GM19468 (cell line): Measurements from ENCODE around the gene DNAH8.
A peak's percentile ranks its signal among the peaks of the same experiment; 100 is the strongest.

Experiments
- ATAC-seq: cut with Tn5 transposase; IDR thresholded peaks from one replicate; pipeline ENCODE4 v1.9.1; 2021; ENCODE audit warnings: mild to moderate bottlenecking, moderate library complexity, moderate number of reproducible peaks; ENCODE audit not compliant: unreplicated experiment; ENCODE audit errors: extremely low read depth

DNAH8 gene, protein sequence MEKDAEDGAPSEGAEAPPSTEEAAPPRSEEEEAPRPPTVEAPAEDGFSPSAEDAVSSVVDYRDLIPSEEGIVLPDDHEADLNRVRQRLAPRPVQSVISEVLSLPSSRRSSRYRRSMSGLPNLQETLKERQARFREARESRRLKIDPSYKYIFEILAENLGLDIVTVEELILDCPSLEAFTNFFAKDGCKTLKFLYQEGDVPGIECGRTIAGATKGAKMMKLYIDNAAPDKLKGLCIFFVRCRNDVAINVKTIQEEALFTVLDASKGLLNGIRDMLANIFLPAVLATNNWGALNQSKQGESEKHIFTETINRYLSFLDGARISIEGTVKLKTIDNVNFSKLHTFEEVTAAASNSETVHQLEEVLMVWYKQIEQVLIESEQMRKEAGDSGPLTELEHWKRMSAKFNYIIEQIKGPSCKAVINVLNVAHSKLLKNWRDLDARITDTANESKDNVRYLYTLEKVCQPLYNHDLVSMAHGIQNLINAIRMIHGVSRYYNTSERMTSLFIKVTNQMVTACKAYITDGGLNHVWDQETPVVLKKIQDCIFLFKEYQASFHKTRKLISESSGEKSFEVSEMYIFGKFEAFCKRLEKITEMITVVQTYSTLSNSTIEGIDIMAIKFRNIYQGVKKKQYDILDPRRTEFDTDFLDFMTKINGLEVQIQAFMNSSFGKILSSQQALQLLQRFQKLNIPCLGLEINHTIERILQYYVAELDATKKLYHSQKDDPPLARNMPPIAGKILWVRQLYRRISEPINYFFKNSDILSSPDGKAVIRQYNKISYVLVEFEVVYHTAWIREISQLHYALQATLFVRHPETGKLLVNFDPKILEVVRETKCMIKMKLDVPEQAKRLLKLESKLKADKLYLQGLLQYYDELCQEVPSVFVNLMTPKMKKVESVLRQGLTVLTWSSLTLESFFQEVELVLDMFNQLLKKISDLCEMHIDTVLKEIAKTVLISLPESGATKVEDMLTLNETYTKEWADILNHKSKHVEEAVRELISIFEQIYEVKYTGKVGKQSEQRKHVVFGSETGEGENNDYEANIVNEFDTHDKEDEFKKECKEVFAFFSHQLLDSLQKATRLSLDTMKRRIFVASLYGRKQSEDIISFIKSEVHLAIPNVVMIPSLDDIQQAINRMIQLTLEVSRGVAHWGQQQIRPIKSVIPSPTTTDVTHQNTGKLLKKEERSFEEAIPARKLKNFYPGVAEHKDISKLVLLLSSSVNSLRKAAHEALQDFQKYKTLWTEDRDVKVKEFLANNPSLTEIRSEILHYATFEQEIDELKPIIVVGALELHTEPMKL (N-terminal part only)

DNA sequence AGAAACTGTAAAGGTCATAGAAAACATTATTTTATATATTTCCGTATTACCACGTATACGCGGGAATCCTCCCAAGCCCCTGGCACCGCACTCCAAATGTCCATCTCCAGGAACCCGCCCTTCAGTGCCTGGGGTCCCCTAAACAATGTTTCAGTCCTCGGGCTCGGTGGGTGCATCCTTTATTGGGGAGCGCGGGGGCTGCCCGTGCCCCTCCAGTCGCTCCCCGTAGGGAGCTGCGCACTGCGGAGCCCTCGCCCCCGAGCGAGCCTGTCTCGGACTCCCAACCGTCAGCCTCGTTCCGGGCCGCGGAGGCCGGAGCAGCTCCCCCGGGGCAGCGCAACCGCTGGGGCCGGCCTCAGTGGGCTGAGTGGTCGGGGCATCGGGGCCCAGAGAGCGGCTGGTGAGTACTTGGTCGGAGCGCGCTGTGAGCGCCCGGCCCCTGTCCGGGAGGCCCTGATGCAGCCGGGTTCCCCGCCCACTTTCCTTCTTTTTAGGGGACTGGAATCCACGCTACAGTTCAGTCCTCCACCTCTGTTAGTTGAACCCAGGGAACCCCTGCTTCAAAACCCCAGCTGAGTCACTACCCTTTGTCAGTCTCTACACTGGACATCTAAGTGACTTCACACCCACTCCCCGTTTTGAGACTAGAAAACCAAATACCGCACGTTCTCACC lies at the start of gene DNAH8:
TSS of gene DNAH8 (plus strand) at position 296 of the 674 bp plus-strand sequence. CDS start 7,499 bp downstream, outside the sequence.
- no peak for ATAC-seq

DNA sequence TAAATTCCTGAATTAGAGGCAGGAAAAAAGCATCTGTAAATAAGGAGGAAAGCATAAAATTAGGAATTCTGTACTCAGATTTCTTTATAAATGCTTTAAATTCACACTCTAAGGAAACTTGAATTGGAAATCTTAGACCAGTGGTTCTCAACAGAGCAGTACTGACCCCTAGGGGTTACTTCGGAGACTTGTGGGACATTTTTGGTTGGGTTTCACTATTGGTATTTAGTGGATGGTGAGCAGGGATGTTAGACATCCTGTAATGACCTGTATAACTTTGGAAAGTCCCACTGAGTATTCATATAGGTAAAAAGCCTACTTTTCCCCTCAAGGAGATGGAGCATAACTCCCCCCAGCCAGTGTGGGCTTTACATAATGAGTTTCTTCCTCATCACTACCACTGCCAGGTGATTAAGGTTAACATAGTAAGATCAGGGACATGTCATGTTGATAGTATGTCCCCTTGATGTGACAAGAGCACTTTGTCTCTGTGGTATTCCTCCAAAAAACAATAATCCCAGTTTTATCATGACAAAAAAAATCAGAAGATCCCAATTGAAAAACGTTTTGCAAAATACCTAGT lies 43.1 kb upstream of the DNAH8 start:
- peak; percentile 27 for ATAC-seq

DNA sequence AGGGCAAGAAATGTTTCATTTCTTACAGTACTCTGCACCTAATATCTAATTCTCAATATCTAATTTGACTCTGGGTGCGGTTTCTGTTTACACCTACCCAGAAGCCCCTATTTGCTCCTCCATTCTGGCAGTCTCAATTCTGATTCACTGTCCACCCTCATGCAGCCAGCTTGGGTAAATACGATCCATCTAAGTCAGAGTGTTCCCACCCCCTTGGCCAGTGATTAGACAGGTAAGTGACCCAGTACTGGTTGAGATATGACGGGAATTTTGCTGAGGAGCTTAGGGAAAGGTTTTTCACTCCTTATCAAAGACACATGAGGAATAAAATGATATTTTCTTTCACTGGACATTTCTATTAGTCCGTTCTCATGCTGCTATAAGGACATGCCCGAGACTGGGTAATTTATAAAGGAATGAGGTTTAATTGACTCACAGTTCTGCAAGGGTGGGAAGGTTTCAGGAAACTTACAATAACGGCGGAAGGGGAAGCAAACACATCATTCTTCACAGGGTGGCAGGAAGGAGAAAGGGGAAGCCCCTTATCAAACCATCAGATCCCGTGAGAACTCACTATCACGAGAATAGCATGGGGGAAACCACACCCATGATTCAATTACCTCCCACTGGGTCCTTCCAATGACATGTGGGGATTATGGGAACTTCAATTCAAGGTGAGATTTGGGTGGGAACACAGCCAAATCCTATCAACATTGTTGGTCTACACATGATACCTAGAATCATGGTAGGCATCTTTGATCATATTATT lies 41.5 kb upstream of the DNAH8 start:
- no peak for ATAC-seq

DNA sequence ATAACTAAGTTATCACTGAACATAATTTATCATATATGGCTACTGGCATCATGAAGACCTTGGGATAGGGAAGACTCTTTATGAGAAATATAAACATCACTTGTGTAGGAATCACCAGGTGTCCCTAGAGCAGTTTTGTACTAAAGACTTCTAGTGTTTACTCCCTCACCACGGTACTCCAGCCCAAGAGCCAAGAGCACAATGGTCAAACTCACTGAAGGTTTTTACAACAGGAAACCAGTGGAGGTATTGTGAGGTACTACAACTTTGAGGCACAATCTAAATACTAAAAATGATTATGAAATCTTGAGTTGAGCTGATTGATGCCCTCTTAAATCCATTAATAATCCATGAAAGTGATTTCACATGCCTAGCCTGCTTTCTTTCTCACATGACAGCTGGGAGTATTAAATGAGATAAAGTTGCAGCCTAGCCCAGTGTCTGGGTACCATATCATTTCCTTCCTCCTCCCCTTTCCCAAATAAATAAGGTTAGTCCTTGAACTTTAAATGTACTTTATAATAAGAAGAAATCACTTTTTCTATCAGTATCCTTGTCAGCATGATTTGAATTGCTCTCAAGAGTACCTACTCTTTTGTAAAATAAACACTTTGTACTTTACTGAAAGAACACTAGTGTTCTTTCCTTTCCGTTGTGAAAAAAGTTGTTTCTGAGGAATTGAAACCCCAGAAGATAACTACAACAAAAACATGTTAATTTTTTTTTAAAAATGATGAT lies 38.7 kb upstream of the DNAH8 start:
- no peak for ATAC-seq

DNA sequence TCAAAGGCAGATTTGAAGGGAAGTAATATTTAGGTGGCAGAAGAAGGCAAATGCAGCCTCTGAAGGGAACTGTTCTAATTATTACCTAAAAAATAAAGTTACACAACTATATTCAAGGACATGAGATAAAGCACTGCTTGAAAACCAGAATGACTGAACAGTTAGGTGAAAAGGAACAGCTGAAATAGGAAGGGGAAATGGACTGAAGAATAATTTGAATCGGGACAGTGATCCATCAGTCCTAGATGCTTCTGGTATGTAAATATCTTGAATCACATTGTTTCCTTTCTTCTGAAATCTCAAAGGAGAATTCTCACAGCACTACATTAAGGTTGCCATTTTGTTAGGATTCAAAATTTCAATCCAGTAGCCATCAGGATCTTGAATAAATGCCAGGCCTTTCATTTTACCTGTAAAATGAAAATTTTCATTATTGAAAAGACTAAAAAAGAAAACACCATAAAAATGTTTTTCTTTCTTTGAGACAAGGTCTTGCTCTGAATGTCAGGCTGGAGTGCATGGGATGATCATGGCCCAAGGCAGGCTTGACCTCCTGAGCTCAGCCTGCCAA lies 38.1 kb upstream of the DNAH8 start:
- no peak for ATAC-seq

DNA sequence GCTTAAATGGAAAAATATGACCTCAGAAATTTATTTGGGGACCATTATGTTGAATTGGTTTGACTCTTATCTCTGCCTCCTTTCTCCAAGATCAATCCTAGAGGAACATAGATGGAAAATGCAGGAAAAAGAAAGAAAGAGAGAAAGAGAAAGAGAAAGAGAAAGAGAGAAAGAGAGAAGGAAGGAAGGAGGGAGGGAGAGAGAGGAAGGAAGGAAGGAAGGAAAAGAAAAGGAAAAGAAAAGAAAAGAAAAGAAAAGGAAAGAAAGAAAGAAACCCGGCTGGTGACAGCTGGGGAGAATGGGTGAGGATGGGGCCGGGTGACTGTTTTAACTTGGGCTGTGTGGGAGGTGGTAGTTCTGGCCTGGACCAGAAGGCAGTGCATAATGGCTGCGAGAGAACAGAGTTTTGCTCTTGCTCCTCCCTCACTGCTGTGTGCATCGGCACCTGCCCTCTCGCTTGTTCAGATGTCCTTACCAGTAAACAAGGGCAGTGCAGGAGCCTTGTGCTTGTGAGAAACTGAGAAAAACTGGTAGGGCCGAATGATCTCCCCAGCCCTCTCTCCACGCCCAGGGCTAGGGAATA lies 36.8 kb upstream of the DNAH8 start:
- ATAC-seq, result no peak

DNA sequence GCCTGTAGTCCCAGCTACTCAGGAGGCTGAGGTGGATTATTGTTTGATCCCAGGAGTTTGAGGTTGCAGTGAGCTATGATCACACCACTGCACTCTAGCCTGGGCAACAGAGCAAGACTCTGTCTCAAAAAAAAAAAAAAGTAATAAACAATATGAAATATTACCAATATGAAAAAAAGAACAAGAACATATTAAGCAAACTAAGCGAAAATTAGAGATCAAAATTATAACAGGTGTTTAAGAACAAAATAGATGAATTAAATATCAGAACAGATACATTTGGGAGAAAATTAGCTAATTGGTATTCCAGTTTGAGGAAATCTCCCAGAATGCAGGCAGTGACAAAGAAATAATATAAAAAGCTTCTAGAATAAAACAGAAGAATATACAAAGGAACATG lies 35.4 kb upstream of the DNAH8 start:
- no peak for ATAC-seq

DNA sequence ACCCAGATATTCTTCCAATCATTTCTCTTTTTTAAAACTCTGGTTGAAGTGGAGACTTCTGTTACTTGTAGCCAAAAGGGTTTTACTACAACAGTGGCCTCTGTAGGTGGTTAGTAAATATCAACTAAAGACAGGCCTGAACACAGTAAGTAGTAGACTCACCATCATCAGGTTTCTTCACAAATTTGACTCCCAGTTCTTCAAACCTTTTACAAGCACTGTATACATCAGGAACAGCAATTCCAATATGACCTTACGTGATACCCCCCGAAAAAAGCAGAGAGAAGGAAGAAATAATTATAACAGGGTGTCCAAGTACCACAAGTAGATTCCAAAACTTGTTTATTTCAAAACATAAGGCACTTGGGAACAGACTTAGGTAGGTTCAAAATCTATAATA lies 33.3 kb upstream of the DNAH8 start:
- ATAC-seq, result no peak

DNA sequence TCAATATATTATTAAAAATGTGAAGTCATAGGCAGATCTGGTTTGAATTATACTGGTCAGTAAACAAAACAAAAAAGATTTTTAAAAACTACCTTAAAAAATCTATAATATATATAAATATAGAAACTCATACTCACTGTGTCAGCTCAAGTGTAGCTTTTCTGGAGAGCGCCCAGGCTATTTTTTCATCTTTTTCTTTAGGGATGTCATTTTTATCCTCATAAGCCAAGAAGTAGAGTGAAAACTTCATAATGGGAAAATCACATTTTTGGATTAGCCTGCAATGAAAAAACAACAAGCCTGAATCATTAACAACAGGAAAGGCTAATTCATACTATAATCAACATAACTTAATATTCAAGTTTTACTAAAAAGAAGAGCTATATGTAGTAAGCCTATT lies 30.9 kb upstream of the DNAH8 start:
- ATAC-seq, result no peak

DNA sequence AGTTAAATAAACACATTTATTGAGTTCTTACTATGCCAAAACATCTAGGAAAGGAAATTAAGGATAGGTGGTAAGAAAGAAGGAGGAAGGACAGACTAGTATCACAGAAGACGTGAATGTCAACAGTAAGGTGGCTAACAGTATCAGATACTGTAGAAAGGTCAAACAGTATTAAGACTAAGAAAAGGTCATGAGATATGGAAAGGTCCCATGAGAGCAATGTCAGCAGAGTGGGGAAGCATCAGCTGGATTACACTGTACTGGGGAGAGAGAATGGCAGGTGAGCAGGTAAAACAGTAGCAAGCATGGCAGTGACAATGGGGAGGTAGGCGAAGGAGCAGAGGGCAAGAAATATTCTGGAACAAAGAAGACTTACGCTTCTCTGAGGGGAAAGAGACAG lies 30.2 kb upstream of the DNAH8 start:
- ATAC-seq, result no peak

DNA sequence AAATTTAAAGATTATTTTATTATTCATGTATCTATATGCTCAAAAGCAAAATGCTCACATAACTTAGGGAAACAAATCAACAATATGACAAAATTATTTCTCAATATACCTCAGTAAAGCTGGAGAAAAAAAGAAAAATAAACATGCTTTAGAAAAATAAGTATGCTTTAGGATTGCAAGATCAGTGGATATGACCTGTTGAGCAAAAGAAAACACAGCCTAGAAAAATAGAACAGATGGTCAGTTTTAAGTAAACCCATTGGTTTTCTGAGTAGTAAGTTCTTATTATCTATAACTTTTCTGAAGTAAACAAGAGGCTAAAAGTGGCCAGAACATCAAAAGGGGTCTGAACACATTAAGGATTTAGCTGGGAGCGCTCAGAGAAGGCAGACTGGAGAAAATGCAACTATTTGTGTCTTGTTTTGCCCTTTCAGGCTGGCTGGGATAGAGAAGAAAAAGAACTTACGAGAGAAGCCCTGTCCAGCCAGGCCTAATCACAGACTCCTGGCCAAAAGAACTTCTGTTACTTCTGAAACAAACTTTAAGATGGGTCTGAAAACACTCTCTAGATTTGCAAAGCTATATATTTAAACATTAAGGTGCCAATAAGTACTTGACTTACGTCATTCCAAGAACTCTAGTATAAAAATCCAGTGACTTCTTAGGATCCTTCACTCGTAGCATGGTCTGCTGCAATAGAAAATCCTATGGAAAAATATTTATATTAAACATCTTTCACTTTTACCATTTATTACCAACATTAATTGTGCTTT lies 28.7 kb upstream of the DNAH8 start:
- ATAC-seq, result no peak

DNA sequence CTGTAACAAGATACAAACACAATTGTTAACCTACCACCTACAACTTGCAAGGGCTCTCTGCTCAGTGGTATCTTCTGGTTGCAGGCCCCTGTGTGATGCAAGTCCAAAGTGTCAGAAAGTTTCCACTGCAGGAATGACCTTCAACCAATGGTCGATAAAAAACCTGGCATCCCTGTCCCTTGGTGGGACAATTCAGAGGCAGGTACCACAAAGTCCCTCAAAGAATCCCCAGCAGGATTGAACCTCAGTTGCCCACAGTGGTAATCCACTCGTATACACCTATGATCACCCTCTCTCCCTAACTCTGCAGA lies 28.1 kb upstream of the DNAH8 start:
- ATAC-seq, result no peak

DNA sequence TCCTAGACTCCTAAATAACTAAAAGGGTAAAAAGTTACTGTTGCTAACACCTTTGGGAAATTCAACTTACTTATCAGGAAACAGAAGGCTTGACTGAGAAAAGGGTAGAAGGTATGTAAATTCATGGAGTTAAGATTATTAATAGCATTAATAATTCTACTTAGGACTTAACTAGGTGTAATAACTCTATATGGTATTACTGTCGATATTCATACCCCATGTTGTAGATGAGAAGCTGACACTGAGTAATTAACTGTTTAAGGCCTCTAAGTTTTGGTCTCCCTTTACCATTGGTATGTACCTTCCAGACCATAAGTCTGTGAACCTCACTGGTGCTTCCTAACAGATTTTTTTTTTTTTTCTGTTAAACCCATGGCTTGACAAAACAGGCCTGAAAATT lies 27.6 kb upstream of the DNAH8 start:
- ATAC-seq, result no peak

DNA sequence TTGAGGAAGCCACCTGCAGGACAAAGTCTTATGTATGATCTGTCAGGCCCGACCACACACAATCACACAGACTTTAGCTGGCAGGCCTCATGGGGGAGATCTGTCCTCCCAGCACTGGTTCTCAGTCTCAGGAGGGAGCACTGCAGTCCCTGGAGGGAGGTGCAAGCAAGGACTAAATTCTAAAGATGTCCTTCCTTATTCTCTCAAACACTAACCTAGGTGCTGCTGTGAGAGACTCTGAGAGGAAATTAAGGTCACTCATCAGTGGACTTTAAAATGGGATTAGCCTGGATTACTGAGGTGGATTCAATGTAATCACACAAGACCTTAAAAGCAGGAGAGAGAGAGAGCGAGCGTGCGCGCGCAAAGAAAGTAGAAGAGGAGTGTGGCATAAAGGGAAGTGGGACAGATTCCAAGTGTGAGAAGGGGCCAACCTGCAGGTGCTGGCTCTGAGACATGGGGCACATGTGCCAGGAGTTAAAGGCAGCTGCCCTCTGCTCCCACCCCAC lies 26.5 kb upstream of the DNAH8 start:
- no peak for ATAC-seq

DNA sequence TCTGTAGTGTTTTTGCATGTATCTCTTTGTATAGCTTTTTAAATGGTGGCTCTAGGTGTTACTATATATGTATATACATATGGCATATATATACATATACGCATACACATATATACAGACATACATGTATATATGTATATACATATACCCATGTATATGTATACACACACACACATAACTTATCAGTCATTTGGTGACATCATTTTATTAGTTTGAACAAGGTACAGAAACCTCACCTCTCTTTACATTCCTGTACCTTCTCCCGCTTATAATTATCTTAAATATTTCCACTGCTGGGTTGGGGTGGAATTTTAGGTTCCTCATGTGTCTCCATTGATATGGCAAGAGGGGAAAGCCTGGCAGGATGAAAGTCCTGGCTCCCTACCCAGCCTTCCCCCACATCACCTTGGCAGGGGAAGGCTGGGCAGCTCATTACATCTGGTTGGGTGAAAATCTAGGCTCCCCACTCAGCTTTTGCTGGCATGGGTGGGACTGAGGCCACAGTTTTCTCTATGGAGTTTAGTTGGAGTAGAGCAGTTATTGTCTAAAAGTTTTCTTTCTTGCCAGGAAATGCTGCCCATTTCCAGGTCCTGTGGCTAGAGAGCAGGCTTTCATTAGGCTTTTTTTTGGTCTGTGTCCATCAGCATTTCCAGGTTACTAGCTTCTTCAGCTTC lies 19.7 kb upstream of the DNAH8 start:
- no peak for ATAC-seq

DNA sequence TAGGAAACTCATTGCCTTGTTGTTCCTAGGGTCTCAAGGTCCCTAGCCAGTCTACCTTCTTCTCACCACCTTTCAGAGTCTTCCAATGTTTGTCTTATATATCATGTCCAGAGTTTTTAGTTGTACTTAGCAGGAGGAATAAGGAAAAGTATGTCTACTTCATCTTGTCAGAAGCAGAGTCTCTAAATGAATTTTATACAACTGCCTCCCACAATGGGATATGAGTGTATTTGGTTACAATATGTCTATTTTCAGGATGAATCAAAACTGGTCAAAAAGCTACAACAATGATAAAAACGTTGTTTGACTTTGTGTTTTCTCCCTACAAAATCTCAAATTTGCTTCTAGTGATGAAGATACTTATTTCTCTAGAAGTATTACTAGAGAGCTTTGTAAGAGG lies 19.2 kb upstream of the DNAH8 start:
- no peak for ATAC-seq
